DMS153 treated with DMSO at 0.1 percent for 48 hours (cell line): ENCODE results near the gene CCDC40.
"Not testable (repeated sequence)": the region's sequence is repeated elsewhere in the genome, so short reads cannot be mapped to it uniquely, and the experiment has no call there.

ENCODE experiments used
- DNase-seq: peaks from one replicate; lab custom pipeline; 2025; ENCODE audit not compliant: unreplicated experiment; lab: John Stamatoyannopoulos, UW

Gene CCDC40, protein sequence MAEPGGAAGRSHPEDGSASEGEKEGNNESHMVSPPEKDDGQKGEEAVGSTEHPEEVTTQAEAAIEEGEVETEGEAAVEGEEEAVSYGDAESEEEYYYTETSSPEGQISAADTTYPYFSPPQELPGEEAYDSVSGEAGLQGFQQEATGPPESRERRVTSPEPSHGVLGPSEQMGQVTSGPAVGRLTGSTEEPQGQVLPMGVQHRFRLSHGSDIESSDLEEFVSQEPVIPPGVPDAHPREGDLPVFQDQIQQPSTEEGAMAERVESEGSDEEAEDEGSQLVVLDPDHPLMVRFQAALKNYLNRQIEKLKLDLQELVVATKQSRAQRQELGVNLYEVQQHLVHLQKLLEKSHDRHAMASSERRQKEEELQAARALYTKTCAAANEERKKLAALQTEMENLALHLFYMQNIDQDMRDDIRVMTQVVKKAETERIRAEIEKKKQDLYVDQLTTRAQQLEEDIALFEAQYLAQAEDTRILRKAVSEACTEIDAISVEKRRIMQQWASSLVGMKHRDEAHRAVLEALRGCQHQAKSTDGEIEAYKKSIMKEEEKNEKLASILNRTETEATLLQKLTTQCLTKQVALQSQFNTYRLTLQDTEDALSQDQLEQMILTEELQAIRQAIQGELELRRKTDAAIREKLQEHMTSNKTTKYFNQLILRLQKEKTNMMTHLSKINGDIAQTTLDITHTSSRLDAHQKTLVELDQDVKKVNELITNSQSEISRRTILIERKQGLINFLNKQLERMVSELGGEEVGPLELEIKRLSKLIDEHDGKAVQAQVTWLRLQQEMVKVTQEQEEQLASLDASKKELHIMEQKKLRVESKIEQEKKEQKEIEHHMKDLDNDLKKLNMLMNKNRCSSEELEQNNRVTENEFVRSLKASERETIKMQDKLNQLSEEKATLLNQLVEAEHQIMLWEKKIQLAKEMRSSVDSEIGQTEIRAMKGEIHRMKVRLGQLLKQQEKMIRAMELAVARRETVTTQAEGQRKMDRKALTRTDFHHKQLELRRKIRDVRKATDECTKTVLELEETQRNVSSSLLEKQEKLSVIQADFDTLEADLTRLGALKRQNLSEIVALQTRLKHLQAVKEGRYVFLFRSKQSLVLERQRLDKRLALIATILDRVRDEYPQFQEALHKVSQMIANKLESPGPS

GRCh38 chr17:80035937-80036714, at the start of gene CCDC40:
Gene CCDC40, plus strand, starts transcription at chr17:80036642. Its CDS starts 21 bp downstream, at chr17:80036663.
- peak; percentile 82 for DNase-seq

- no peak for DNase-seq
Observed at GRCh38 chr17:79987187-79987934, 49.1 kb upstream of the CCDC40 start.

DNA sequence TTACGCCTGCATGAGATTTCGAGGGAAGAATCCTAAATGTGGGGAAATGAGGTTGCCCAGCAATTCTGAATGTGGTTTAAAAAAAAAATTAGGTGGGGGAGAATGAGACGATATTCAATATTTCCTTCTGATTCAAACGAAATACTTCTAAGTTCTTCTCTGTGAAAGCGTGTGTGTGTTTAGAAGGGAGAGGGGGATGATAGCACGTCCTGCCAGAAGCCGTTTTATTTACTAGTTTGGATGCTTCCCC, 48.6 kb upstream of the CCDC40 start:
- DNase-seq, result no peak

GRCh38 chr17:79988185-79988971, 48.1 kb upstream of the CCDC40 start:
- peak; percentile 49 for DNase-seq

DNA sequence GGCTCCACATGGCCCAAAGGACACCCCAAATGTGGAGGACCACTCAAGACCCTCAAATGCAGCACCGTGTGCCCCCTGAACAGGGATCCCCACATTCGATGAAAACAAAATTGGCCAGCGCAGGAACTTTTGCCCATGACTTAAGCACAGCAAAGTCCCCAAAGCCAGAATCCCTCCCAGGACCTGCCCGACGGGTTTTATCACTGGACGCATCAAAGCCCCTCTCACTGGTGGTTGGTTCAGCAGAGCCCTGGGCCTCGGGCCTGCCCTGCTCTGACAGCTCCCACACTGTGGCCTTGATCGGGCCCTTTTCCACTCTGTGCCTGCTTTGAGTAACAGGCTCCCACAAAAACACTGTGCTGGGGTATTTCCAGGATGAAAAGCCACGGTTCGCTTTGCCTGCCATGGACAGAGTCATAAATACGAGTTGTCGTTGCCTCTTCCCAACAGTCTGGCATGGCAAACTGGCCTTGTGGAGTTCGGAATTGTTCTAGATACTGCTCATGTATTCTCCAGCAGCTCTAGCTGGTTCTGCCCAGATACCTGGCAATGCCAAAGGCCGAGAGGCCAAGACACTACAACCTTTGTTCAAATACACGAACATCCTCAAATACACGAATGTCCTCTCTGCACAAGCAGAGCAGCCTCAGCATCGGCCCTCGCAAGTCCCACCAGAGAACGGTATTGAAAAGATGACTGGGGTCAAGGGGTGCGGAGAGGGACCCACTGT, 47.2 kb upstream of the CCDC40 start:
- DNase-seq, result no peak

- DNase-seq, result no peak
Observed at GRCh38 chr17:79990051-79990592, 46.3 kb upstream of the CCDC40 start.

GRCh38 chr17:79990704-79991103, 45.7 kb upstream of the CCDC40 start:
- DNase-seq, result no peak

- DNase-seq, result peak; percentile 69
Observed at GRCh38 chr17:79991140-79991923, 45.1 kb upstream of the CCDC40 start.

DNA sequence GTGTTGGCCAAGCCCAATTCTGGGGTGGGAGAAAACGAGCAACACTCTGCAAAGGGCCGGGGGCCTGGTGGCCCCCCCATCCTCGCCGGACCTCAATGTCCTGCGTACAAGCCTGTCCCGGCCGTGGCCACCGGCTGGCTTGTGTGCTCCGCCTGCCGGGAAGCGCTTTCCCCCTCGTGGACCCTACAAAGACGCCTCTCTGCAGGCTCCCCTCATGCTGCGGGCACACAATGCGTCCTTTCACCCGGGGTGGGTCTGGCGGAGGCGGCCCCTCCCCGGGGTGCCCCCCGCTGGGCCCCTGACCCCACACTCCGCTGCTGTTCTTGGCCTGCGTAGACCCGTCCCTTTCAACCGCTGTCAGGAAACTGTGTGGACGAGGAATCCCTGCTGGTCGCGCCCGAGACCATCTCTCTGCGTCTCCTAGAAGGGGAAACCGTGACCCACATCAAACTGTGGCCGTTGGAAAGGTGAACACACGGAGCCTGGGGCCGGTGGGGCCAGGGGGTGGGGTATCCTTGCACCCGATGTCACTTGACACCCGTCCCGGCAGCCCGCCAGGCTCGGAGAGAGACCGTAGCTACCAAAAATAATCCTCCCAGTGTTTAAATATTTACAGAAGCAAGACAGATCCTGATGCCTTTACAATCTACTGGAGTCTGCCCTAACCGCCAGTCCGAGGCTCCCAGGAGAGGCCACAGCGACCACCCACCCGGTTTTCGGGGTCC, 44.4 kb upstream of the CCDC40 start:
- DNase-seq, result peak; percentile 52

GRCh38 chr17:79992649-79993389, 43.6 kb upstream of the CCDC40 start:
- DNase-seq, result no peak

DNA sequence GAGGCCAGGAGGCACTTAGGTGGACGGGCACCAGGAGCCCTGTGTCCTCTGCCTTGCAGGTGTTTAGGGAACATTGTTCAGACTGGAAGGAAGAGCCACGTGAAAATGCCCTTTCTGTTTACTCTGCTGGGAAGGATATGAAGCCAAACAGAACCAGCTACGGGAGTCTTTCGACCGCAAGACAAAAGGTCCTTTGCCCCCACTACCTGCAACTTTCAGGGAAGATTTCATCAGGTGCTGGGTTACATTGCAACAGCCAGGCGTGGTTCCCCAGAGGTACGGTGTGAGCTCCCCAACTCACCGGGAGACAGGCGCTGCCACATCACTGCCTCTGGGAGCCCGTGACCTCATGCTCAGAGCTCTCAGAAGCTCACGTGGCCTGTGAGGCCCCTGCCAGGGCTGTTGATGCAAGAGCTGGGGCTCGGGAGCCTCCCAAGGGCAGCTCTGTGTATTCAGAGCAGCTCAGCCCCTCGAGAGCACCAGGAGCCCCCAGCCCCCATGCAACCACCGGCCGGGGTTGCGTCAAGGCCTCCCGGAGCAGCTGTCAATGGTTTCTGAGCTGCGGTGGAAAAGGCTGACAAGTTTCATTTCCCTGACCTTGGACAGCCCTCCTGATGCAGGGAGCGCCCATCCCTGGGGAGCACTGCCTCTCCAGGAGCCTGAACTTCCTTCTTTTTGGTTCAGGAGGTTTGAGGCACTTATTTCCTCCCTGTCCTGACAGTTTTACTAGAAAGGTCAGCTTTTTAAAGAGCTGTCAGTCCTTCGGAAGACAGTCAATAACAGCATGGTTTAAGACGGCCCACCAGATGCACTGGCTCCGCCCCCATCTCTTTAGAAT, 42.8 kb upstream of the CCDC40 start:
- DNase-seq, result peak; percentile 60

DNA sequence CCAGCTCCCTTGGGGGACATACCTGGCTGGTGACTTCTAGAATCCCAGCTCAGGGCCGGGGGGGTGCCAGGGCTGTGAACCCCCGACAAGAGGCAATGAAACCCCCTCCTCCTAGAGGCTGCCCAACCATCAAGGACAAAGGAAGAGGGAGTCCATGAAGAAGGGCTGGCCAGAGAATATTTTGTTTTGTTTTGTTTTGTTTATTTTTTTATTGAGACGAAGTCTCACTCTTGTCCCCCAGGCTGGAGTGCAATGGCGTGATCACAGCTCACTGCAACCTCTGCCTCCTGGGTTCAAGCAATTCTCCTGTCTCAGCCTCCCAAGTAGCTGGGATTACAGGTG, 42.2 kb upstream of the CCDC40 start:
- DNase-seq, result not testable (repeated sequence)

DNA sequence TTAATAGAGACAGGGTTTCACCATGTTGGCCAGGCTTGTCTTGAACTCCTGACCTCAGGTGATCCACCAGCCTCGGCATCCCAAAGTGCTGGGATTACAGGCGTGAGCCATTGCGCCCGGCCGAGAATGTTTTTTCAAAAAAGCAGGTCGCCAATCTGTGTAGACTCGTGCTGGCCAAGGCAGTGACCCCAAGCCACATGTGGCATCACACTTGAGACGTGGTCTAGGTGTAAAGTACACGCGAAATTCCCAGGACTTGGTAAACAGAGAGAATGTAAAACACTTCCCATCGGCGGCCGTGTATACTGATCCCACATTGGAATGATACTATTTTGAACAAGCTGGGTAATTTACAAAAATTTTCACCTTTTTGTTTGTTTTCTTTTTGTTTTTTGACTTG, 41.8 kb upstream of the CCDC40 start:
- no peak for DNase-seq

DNA sequence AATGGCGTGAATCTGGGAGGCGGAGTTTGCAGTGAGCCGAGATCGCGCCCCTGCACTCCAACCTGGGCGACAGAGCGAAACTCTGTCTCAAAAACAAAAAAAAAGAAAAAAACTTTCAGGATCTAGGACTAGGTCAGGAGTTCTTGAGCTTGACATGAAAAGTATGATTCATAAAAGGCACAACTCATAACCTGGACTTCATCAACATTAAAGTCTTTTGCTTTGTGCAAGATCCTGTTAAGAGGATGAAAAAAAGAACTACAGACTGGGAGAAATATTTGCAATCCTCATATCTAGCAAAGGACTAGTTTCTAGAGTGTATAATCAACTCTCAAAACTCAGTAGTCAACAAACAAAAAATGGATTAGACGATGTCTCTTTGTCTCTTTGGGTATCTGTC, 40.7 kb upstream of the CCDC40 start:
- no peak for DNase-seq

DNA sequence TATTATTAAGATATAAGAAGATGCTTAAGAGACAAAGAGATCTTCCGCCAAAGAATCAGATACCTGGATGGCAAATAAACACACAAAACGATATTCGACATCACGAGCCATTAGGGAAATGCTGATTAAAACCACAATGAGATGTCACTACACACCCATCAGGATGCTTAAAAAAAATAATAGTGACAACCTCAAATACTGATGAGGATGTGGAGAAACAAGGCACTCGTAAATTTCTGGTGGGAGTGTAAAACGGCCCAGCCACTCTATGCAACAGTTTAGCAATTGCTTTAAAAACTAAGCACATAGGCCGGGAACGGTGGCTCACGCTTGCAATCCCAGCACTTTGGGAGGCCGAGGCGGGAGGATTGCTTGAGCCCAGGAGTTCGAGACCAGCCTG, 40.2 kb upstream of the CCDC40 start:
- DNase-seq, result no peak
